A549 (cell line): Measurements from ENCODE around the gene LRATD1.

Source experiments
- BHLHE40 ChIP-seq: IDR thresholded peaks from 2 replicates; pipeline ENCODE4 v1.6.1; 2012; ENCODE audit warnings: low read depth, low read length, inconsistent platforms
- JUNB ChIP-seq: fragments of >200 bp; sonication (Bioruptor Twin); formaldehyde crosslinking; IDR thresholded peaks from 2 replicates; pipeline ENCODE4 v1.6.1; 2016
- MAFK ChIP-seq: fragments of 450-650 bp; IDR thresholded peaks from 2 replicates; pipeline ENCODE4 v1.6.1; 2014; ENCODE audit not compliant: partially characterized antibody
- NFE2L2 ChIP-seq: fragments of 150-350 bp; conservative IDR thresholded peaks from 2 replicates; pipeline ENCODE4 v1.6.1; 2014; ENCODE audit warnings: low read length
- NPAS2 ChIP-seq: fragments of 250-450 bp; sonication (Bioruptor Pico); IDR thresholded peaks from 2 replicates; pipeline ENCODE4 v1.8.0; 2022; ENCODE audit warnings: mild to moderate bottlenecking, moderate library complexity, borderline replicate concordance
- POLR2A ChIP-seq: IDR thresholded peaks from 2 replicates; pipeline ENCODE4 v1.6.1; 2012; ENCODE audit warnings: mild to moderate bottlenecking, low read length
- RAD21 ChIP-seq, 2 experiments: fragments of >200 bp in 1 of 2; sonication (Bioruptor Twin) in 1 of 2; formaldehyde crosslinking in 1 of 2; IDR thresholded peaks in 1 of 2; conservative IDR thresholded peaks in 1 of 2; 2 replicates in 1 of 2; 3 replicates in 1 of 2; pipeline ENCODE4 v1.6.1; 2012 to 2018; ENCODE audit warnings: inconsistent platforms in 1 of 2
- RCOR1 ChIP-seq: fragments of 150-350 bp; IDR thresholded peaks from 2 replicates; pipeline ENCODE4 v1.6.1; 2014; ENCODE audit warnings: antibody characterized with exemption, low read length, low read depth
- TF ChIP-seq, protein P1 (sequence below): fragments of >200 bp; sonication (Bioruptor Twin); formaldehyde crosslinking; IDR thresholded peaks from 3 replicates; pipeline ENCODE4 v1.5.1; 2016
- TF ChIP-seq, protein P2 (sequence below): IDR thresholded peaks from 2 replicates; pipeline ENCODE4 v1.6.1; 2012

DNA sequence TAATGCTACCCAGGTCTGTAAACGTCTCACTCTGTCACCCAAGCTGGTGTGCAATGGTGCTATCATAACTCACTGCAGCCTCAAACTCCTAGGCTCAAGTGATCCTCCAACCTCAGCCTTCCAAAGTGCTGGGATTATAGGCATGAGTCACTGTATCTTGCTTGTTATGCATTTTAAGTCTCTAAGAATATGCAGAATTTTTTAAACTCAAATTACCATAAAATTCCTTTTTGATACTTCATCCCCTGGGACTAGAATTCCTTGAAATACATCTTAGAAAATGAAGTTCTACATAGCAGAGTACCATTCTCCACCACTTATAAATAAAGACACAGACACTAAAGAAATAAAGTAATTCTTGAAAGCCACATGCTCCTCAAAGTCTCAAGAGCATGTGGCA lies 30.2 kb upstream of the LRATD1 start:
- TF ChIP-seq NPAS2 (CRISPR knock-in tag) = no peak
- TF ChIP-seq, protein P1, sequence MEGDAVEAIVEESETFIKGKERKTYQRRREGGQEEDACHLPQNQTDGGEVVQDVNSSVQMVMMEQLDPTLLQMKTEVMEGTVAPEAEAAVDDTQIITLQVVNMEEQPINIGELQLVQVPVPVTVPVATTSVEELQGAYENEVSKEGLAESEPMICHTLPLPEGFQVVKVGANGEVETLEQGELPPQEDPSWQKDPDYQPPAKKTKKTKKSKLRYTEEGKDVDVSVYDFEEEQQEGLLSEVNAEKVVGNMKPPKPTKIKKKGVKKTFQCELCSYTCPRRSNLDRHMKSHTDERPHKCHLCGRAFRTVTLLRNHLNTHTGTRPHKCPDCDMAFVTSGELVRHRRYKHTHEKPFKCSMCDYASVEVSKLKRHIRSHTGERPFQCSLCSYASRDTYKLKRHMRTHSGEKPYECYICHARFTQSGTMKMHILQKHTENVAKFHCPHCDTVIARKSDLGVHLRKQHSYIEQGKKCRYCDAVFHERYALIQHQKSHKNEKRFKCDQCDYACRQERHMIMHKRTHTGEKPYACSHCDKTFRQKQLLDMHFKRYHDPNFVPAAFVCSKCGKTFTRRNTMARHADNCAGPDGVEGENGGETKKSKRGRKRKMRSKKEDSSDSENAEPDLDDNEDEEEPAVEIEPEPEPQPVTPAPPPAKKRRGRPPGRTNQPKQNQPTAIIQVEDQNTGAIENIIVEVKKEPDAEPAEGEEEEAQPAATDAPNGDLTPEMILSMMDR = no peak
- no peak for TF ChIP-seq MAFK
- no peak for TF ChIP-seq JUNB
- TF ChIP-seq, protein P2, sequence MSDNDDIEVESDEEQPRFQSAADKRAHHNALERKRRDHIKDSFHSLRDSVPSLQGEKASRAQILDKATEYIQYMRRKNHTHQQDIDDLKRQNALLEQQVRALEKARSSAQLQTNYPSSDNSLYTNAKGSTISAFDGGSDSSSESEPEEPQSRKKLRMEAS = no peak
- TF ChIP-seq BHLHE40 = no peak
- TF ChIP-seq RCOR1 = no peak
- TF ChIP-seq POLR2A = no peak
- no peak for TF ChIP-seq RAD21 (conservative IDR thresholded peaks at IDR 0.05 in 1 of 2, IDR thresholded peaks at IDR 0.05 in 1 of 2)
- no peak for TF ChIP-seq NFE2L2
